ENCODE results near the gene SLC6A2. TPM values are rescaled to one million over a fixed set of nuclear protein-coding genes. Genes with fewer than 3 reads are reported as not detected.

The SLC6A2 gene
- total and polyA plus RNA-seq, 2 of the 13 experiments (the other 11 are each of a cell fraction or from before 2014, with no cell fraction given) = 0.62 to 0.66 TPM

DNA sequence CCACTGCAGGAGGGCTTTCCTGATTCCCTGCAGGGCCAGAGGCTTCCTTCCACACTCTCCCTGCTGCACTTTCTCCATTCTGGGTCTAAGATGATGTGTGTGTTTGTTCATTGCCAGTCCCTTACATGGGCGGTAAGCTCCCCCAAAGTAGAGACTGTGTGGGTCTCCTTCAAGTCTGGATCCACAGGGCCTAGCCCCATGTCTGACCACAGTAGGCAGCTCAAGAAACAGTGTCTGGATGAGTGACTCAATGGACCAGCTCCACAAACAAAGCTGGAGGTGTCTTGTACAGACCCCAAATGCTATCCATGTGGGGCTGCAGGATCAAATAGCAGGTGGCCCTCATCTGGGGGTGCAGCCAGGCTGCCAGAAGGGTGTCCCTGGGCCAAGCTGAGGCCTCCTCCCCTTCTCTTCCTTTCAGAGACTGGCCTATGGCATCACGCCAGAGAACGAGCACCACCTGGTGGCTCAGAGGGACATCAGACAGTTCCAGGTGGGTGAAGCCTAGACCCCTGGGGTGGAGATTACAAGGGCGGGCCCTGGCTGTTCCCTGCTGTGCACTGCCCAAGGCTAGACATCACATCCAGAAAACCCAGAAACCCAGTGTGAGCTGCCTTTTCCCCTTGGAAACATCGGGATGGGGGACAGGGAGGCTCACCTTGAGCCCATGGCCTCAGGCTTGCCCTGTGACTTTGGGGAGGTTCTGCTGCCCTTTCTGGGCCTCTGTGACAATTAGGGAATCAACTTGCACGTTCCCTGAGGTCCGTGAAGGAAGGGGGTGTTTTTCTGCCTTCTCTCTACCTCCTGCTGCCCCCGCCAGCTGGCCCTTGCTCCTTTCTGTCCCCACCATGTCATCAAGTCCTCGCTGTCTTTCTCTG lies 45.9 kb downstream of the SLC6A2 start (continued):
- peak; percentile 90 for TF ChIP-seq RAD21 (CRISPR knock-in tag; IDR thresholded peaks at IDR 0.05)
- TF ChIP-seq, protein P1, sequence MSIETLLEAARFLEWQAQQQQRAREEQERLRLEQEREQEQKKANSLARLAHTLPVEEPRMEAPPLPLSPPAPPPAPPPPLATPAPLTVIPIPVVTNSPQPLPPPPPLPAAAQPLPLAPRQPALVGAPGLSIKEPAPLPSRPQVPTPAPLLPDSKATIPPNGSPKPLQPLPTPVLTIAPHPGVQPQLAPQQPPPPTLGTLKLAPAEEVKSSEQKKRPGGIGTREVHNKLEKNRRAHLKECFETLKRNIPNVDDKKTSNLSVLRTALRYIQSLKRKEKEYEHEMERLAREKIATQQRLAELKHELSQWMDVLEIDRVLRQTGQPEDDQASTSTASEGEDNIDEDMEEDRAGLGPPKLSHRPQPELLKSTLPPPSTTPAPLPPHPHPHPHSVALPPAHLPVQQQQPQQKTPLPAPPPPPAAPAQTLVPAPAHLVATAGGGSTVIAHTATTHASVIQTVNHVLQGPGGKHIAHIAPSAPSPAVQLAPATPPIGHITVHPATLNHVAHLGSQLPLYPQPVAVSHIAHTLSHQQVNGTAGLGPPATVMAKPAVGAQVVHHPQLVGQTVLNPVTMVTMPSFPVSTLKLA (IDR thresholded peaks at IDR 0.05) = no peak

DNA sequence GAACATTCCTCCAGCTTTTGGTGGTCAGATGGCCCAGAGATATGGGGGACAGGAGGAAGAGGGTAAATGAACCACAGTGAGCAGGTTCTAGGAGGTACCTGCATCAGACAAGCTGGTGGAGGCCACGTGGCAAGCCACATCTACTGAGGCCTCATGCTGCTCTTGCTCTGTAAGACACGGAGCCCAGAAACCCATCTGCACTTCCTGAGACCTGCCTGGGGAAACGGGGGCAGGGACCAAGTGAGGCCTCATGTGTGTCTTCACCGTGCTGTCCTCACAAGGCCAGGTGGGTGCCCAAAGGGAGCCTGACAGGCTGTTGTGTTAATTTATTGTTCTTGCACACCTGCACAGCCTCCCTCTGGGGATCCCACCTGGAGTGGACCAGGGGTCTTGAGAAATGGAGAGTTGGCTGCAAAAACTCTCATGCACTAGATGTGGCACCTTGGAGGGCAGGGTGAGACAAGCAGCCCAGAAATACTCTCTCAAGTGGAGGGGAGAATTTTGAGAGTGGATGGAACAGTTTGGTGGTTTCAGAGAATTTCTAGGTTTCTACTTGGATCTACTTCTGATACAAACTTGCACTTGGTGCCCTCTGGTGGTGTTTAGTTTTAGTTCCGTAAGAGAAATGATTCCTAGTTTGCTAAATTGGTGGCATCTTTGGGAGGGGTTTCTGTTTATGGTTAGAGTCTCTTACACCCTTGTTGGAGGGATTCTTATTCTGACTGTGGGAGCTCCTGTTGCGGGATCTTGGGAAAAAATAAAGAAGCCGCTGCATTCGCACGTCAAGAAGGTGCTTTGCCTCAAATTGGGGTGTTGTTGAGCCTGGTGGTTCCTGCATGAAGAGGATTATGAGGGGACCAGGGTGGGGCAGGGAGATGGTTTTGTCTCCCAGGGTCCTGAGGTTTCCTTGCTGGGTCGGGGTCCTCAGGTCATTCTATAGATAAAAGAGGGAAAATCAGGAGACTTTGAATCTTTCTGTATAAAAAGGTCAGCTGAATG lies 47.5 kb downstream of the SLC6A2 start:
- no peak overlapping the region for H3K4me3 ChIP-seq (replicated peaks in 1 of 3; ENCODE audit: insufficient read depth in 1 of 3, low read depth in 2 of 3, low read length in 3 of 3)
- intact Hi-C loops (cut with micrococcal nuclease; ENCODE audit: unreplicated experiment) = loop anchor here (1.0 kb wide), 2 partner anchors 160 to 238 kb away; no protein-coding TSS in a partner anchor
- peak; percentile 74 for DNase-seq (ENCODE audit: low spot score)
- 0 out of 3 replicates have a peak, but pooled peaks have one; percentile 19 for ATAC-seq
- H3K9ac ChIP-seq (ENCODE audit: insufficient read depth, low read depth, low read length) = no peak overlapping the region
- peak; percentile 56 for FAIRE-seq
- ChIA-PET CTCF (ENCODE audit: low intra/inter-chr PET ratio, low total read pairs) (interaction anchor here (0.7 to 9.3 kb wide), 9 partner anchors 9 to 237 kb away, joined by 3 to 423 read pairs (median 5); no protein-coding TSS in a partner anchor), POLR2A (no interaction called here)
- in situ Hi-C loops (cut with HindIII; ENCODE audit: extremely low pct_ligation_motif_present, low pct_unique_long_range_greater_than_20kb) = loop anchor here (5.0 kb wide), 3 partner anchors 61 to 236 kb away; no protein-coding TSS in a partner anchor
- 8% methylated on average over 8 of the region's 10 CpGs for WGBS (ENCODE audit: low lambda C conversion rate)
- TF ChIP-seq FOSL2 (CRISPR knock-in tag; IDR thresholded peaks at IDR 0.05) = no peak
- TF ChIP-seq, protein P2, sequence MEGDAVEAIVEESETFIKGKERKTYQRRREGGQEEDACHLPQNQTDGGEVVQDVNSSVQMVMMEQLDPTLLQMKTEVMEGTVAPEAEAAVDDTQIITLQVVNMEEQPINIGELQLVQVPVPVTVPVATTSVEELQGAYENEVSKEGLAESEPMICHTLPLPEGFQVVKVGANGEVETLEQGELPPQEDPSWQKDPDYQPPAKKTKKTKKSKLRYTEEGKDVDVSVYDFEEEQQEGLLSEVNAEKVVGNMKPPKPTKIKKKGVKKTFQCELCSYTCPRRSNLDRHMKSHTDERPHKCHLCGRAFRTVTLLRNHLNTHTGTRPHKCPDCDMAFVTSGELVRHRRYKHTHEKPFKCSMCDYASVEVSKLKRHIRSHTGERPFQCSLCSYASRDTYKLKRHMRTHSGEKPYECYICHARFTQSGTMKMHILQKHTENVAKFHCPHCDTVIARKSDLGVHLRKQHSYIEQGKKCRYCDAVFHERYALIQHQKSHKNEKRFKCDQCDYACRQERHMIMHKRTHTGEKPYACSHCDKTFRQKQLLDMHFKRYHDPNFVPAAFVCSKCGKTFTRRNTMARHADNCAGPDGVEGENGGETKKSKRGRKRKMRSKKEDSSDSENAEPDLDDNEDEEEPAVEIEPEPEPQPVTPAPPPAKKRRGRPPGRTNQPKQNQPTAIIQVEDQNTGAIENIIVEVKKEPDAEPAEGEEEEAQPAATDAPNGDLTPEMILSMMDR (CRISPR knock-in tag; IDR thresholded peaks at IDR 0.05) = peak; percentile 70
- TF ChIP-seq SMC3 (IDR thresholded peaks at IDR 0.05; ENCODE audit: low read length) = peak; percentile 90
- peak; percentile 54; the same call in 1 of the 2 replicates for TF ChIP-seq RAD21 (CRISPR knock-in tag; IDR thresholded peaks at IDR 0.05)
- 0 out of 2 replicates have a peak, but pooled peaks have one; percentile 27 for TF ChIP-seq ATF7-NPFF (CRISPR knock-in tag; IDR thresholded peaks at IDR 0.05; ENCODE audit: low read depth)
- peak; percentile 83 for TF ChIP-seq STAG1 (CRISPR knock-in tag; IDR thresholded peaks at IDR 0.05)
- TF ChIP-seq ZNF678 (CRISPR knock-in tag; IDR thresholded peaks at IDR 0.05) = no peak
- H3K79me2 ChIP-seq (ENCODE audit: insufficient read depth, low read length) = no peaks in the 10 kb centered on the region
- H3K9me3 ChIP-seq (ENCODE audit: low read length) = no peaks in the 10 kb centered on the region
- H4K20me1 ChIP-seq (ENCODE audit: insufficient read depth, low read length) = no peaks in the 10 kb centered on the region
- H2AFZ ChIP-seq (ENCODE audit: low read length) = no peak overlapping the region
- H3K4me1 ChIP-seq (ENCODE audit: insufficient read depth, low read length) = 0 out of 2 replicates have a peak, but pooled peaks cover 6% of the 10 kb centered on the region
- no peaks in the 10 kb centered on the region for H3K36me3 ChIP-seq (replicated peaks in 1 of 2; ENCODE audit: control insufficient read depth in 1 of 2, insufficient read depth in 2 of 2, low read length in 2 of 2)
- no peak overlapping the region for H3K27ac ChIP-seq (ENCODE audit: extremely low read length, insufficient read depth, low read length)
- H3K4me2 ChIP-seq (ENCODE audit: low read depth, low read length) = no peak overlapping the region
- H3K27me3 ChIP-seq (ENCODE audit: control insufficient read depth in 1 of 2, insufficient read depth in 2 of 2, low read length in 2 of 2) = peaks cover 0 to 2% of the 10 kb centered on the region in 2 experiments; a peak in 1 of 5 replicates
- no TSS peak for BruUV-seq (replicated peaks)
